Keratinocyte (primary cell): ENCODE measurements around the gene GRPEL2. TPM values are rescaled to one million over a fixed set of nuclear protein-coding genes. Genes with fewer than 3 reads are reported as not detected.

Experiments used
- DNase-seq: peaks from one replicate; pipeline ENCODE4 v3.0.0-alpha.2; 2011; ENCODE audit warnings: low read depth, missing footprints, low spot score
- FAIRE-seq: peaks from 2 replicates; lab custom pipeline; 2011; peaks lifted over from hg19 to GRCh38; lab: Jason Lieb, UNC
- H2AFZ ChIP-seq: 2 replicates; pipeline ENCODE4 v1.6.0; 2012; ENCODE audit warnings: low read length, control low read depth, inconsistent platforms; ENCODE audit not compliant: control insufficient read depth
- H3K27ac ChIP-seq: 2 replicates; pipeline ENCODE4 v1.5.1; 2011; ENCODE audit warnings: low read length; ENCODE audit not compliant: control insufficient read depth, insufficient read depth
- H3K27me3 ChIP-seq: 3 replicates; pipeline ENCODE4 v1.6.0; 2011; ENCODE audit warnings: low read length; ENCODE audit not compliant: control insufficient read depth, insufficient read depth; ENCODE audit errors: extremely low read depth
- H3K36me3 ChIP-seq, 2 experiments: 2 replicates in 1 of 2; 3 replicates in 1 of 2; pipeline ENCODE4 v1.5.1; 2011; ENCODE audit warnings: low read length in 2 of 2, mild to moderate bottlenecking in 1 of 2; ENCODE audit not compliant: control insufficient read depth in 2 of 2, insufficient read depth in 2 of 2; ENCODE audit errors: extremely low read depth in 1 of 2
- H3K4me1 ChIP-seq: 3 replicates; pipeline ENCODE4 v1.5.1; 2011; ENCODE audit warnings: low read length; ENCODE audit not compliant: control insufficient read depth, insufficient read depth; ENCODE audit errors: extremely low read depth
- H3K4me2 ChIP-seq: 3 replicates; pipeline ENCODE4 v1.6.0; 2011; ENCODE audit warnings: low read depth, low read length; ENCODE audit not compliant: control insufficient read depth, insufficient read depth; ENCODE audit errors: extremely low read depth
- H3K4me3 ChIP-seq, 3 experiments: fragments of 200-600 bp in 1 of 3; sonication (generic) in 1 of 3; 2 replicates in 2 of 3; 3 replicates in 1 of 3; pipeline ENCODE4 v1.5.1; 2011 to 2016; ENCODE audit warnings: low read length in 3 of 3, mild to moderate bottlenecking in 3 of 3, control low read depth in 2 of 3, inconsistent platforms in 1 of 3, low read depth in 1 of 3, mixed read lengths in 1 of 3, mixed run types in 1 of 3, moderate library complexity in 1 of 3; ENCODE audit not compliant: control insufficient read depth in 2 of 3, insufficient read depth in 2 of 3; ENCODE audit errors: extremely low read depth in 1 of 3
- H3K79me2 ChIP-seq: 2 replicates; pipeline ENCODE4 v1.6.0; 2012; ENCODE audit warnings: low read length; ENCODE audit not compliant: control insufficient read depth, insufficient read depth
- H3K9ac ChIP-seq: 3 replicates; pipeline ENCODE4 v1.6.0; 2011; ENCODE audit warnings: low read length; ENCODE audit not compliant: control insufficient read depth, insufficient read depth; ENCODE audit errors: extremely low read depth
- H3K9me1 ChIP-seq: 3 replicates; pipeline ENCODE4 v1.6.0; 2011; ENCODE audit warnings: low read length; ENCODE audit not compliant: control insufficient read depth, insufficient read depth; ENCODE audit errors: extremely low read depth
- H3K9me3 ChIP-seq: 2 replicates; pipeline ENCODE4 v1.5.1; 2012; ENCODE audit warnings: low read depth, low read length; ENCODE audit not compliant: control insufficient read depth
- H4K20me1 ChIP-seq: 3 replicates; pipeline ENCODE4 v1.6.0; 2011; ENCODE audit warnings: low read length; ENCODE audit not compliant: control insufficient read depth, insufficient read depth; ENCODE audit errors: extremely low read depth
- EZH2 ChIP-seq: IDR thresholded peaks from one replicate; pipeline ENCODE4 v1.6.1; 2012; ENCODE audit warnings: inconsistent platforms, mild to moderate bottlenecking, low read length, moderate library complexity
- dilution Hi-C: fragments of 300-500 bp; cut with MboI; formaldehyde crosslinking; loops from one replicate; pipeline ENCODE4 v1.7.0; 2020; ENCODE audit warnings: low sequenced_read_pairs; ENCODE audit not compliant: extremely low pct_ligation_motif_present
- polyA plus RNA-seq, 5 experiments: library from polyadenylated mRNA; depleted of rRNA in 3 of 5; stranded (reverse) in 3 of 5; stranded (forward) in 1 of 5; unstranded in 1 of 5; fragments of >200 nt; gene quantifications; 1 replicate in 1 of 5; 2 replicates in 3 of 5; 3 replicates in 1 of 5; pipeline versions ENCODE4 v1.2.1 to v1.2.3, GENCODE V29; 2011 to 2012; ENCODE audit warnings: missing spikeins in 2 of 5, low read depth in 1 of 5, low replicate concordance in 1 of 5
- TF ChIP-seq, protein P1 (sequence below), 3 experiments: IDR thresholded peaks in 1 of 3; conservative IDR thresholded peaks in 1 of 3; optimal IDR thresholded peaks in 1 of 3; 2 replicates in 2 of 3; 3 replicates in 1 of 3; pipeline versions ENCODE3 to v1.5.1; 2011; ENCODE audit warnings: low read length in 3 of 3, mild to moderate bottlenecking in 3 of 3, moderate library complexity in 2 of 3, control low read depth in 1 of 3, inconsistent platforms in 1 of 3; ENCODE audit not compliant: insufficient read depth in 2 of 3; ENCODE audit errors: extremely low read depth in 1 of 3

Gene GRPEL2
- polyA plus RNA-seq, 1 donor (not counting 4 experiments of a cell fraction or from before 2014, with no cell fraction given): 17.5 TPM

DNA sequence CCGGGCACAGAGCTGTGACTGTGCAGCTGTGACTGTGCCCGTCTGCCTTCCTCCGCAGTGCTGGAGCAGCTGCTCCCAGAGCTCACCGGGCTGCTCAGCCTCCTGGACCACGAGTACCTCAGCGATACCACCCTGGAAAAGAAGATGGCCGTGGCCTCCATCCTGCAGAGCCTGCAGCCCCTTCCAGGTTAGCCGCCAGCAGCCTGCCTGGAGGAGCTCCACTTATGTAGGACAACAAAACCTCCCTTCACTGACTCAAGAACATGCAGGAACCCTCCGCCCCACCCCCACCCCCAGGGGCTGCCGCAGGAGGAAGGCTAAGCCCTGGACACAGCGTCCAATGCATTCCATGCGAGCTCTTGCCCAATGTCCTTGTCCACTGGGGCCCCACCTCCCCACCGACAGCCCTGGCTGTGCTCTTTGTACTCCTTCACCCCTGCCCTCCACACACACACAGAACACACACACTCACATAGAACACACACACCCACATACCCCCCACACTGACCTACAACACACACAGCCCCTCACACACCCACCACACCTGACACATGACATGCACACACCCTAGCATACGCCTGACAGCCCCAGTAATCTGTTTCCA is 45.7 kb upstream of the GRPEL2 start:
- no peaks in the 10 kb centered on the region for H4K20me1 ChIP-seq
- H3K9me1 ChIP-seq: no peaks in the 10 kb centered on the region
- H3K9ac ChIP-seq: no peak overlapping the region
- peaks cover 23% of the 10 kb centered on the region for H3K4me1 ChIP-seq
- no peaks in the 10 kb centered on the region for H3K27me3 ChIP-seq
- no peak overlapping the region for H3K4me2 ChIP-seq
- FAIRE-seq (no peak), DNase-seq (no peak)
- dilution Hi-C loops: no loop called here
- no peaks in the 10 kb centered on the region for H3K9me3 ChIP-seq
- H3K79me2 ChIP-seq: no peaks in the 10 kb centered on the region
- H2AFZ ChIP-seq: no peak overlapping the region
- H3K27ac ChIP-seq: no peak overlapping the region
- H3K36me3 ChIP-seq: peaks cover 2 to 4% of the 10 kb centered on the region in 2 experiments
- no peak overlapping the region for H3K4me3 ChIP-seq
- TF ChIP-seq, protein P1, sequence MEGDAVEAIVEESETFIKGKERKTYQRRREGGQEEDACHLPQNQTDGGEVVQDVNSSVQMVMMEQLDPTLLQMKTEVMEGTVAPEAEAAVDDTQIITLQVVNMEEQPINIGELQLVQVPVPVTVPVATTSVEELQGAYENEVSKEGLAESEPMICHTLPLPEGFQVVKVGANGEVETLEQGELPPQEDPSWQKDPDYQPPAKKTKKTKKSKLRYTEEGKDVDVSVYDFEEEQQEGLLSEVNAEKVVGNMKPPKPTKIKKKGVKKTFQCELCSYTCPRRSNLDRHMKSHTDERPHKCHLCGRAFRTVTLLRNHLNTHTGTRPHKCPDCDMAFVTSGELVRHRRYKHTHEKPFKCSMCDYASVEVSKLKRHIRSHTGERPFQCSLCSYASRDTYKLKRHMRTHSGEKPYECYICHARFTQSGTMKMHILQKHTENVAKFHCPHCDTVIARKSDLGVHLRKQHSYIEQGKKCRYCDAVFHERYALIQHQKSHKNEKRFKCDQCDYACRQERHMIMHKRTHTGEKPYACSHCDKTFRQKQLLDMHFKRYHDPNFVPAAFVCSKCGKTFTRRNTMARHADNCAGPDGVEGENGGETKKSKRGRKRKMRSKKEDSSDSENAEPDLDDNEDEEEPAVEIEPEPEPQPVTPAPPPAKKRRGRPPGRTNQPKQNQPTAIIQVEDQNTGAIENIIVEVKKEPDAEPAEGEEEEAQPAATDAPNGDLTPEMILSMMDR (optimal IDR thresholded peaks at IDR 0.05 in 1 of 3, IDR thresholded peaks at IDR 0.05 in 1 of 3, conservative IDR thresholded peaks at IDR 0.05 in 1 of 3; ENCODE audit: extremely low read depth in 1 of 3, insufficient read depth in 2 of 3, low read length in 3 of 3): no peak
- TF ChIP-seq EZH2: no peak

DNA sequence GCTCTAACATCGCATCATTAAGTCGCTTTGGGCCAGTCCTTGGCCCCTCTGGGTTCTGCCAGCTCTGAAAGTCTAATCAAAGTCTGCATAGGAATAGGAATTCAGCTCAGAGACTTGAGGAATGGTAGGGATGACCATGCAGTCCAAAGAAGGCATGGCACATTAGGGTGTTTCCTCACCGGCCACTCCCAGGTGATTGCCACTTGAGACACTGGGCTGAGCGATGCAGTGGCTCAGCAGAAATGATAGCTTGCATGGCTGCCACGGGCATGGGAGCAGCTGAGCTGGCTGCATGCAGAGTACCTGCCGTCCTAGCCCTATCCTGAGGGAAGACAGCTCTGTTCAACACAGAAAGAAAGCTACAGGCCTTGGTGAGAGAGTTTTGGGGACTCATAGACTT is 44.9 kb upstream of the GRPEL2 start:
- no peaks in the 10 kb centered on the region for H3K9me1 ChIP-seq

More for the DNA sequence above, 44.9 kb upstream of the GRPEL2 start:
- Histone ChIP-seq H2AFZ (no peak overlapping the region), H3K27me3 (no peaks in the 10 kb centered on the region), H3K27ac (no peak overlapping the region), H3K4me3 (no peak overlapping the region), H3K4me1 (peaks cover 22% of the 10 kb centered on the region), H3K4me2 (no peak overlapping the region), H3K9me3 (no peaks in the 10 kb centered on the region), H3K9ac (no peak overlapping the region), H4K20me1 (no peaks in the 10 kb centered on the region), H3K36me3 (peaks cover 2 to 4% of the 10 kb centered on the region in 2 experiments), H3K79me2 (no peaks in the 10 kb centered on the region)
- dilution Hi-C loops: no loop called here
- FAIRE-seq (no peak), DNase-seq (no peak)
- TF ChIP-seq, protein P1 (optimal IDR thresholded peaks at IDR 0.05 in 1 of 3, IDR thresholded peaks at IDR 0.05 in 1 of 3, conservative IDR thresholded peaks at IDR 0.05 in 1 of 3; ENCODE audit: extremely low read depth in 1 of 3, insufficient read depth in 2 of 3, low read length in 3 of 3): no peak
- no peak for TF ChIP-seq EZH2
